Fibroblast of mammary gland (primary cell): ENCODE results near the gene CATSPERD.
A peak's percentile ranks its signal among the peaks of the same experiment; 100 is the strongest.

Source experiments
- DNase-seq: peaks from one replicate; pipeline ENCODE4 v3.0.0-alpha.2; 2010; ENCODE audit warnings: low read depth
- H3K4me3 ChIP-seq: 2 replicates; pipeline ENCODE4 v1.5.1; 2011; ENCODE audit warnings: low read depth, mild to moderate bottlenecking, low read length, moderate library complexity; ENCODE audit not compliant: control insufficient read depth
- TF ChIP-seq, protein P1 (sequence below): conservative IDR thresholded peaks from 2 replicates; pipeline ENCODE4 v1.5.1; 2011; ENCODE audit warnings: low read depth, low read length, inconsistent platforms; ENCODE audit not compliant: control insufficient read depth, insufficient read depth

The CATSPERD gene

DNA sequence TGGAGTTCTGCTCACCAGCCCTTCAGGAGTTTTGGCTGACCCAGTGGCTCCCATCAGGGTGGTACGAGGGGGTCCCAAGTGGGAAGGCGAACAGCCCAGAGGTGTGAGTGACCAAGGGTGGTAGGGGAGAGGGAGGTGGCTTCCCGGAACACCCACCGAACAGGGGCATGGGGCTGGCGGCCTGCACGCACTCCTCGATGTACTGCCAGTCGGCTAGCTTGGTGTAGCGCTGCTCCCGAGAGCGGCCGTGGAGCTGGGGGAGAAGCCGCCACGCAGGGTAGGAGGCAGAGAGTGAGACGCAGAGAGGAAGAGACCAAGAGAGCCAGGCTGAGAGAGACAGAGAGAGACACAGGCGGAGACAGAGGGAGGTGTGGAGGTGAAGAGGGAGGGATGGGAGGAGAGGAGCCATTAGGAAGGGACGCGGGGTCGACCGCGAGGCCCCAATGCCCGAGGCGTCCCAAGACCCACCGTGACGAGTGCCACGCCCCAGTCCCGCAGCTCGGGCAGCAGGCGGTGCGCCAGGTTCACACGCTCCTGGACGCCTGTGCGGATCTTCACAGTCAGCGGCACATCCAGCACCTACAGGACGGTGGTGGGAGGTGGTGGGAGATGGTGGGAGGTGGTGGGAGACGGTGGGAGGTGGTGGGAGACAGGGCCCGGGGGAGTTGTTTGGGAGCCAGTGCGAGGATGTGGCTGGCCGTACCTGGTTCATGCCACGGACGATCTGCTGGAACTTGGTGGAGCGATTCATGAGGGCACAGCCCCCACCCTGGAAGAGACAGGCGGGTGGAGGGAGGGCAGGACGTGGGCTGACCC, 66.4 kb downstream of the CATSPERD start:
- H3K4me3 ChIP-seq: no peak overlapping the region
- no peak for DNase-seq
- TF ChIP-seq, protein P1, sequence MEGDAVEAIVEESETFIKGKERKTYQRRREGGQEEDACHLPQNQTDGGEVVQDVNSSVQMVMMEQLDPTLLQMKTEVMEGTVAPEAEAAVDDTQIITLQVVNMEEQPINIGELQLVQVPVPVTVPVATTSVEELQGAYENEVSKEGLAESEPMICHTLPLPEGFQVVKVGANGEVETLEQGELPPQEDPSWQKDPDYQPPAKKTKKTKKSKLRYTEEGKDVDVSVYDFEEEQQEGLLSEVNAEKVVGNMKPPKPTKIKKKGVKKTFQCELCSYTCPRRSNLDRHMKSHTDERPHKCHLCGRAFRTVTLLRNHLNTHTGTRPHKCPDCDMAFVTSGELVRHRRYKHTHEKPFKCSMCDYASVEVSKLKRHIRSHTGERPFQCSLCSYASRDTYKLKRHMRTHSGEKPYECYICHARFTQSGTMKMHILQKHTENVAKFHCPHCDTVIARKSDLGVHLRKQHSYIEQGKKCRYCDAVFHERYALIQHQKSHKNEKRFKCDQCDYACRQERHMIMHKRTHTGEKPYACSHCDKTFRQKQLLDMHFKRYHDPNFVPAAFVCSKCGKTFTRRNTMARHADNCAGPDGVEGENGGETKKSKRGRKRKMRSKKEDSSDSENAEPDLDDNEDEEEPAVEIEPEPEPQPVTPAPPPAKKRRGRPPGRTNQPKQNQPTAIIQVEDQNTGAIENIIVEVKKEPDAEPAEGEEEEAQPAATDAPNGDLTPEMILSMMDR: no peak

DNA sequence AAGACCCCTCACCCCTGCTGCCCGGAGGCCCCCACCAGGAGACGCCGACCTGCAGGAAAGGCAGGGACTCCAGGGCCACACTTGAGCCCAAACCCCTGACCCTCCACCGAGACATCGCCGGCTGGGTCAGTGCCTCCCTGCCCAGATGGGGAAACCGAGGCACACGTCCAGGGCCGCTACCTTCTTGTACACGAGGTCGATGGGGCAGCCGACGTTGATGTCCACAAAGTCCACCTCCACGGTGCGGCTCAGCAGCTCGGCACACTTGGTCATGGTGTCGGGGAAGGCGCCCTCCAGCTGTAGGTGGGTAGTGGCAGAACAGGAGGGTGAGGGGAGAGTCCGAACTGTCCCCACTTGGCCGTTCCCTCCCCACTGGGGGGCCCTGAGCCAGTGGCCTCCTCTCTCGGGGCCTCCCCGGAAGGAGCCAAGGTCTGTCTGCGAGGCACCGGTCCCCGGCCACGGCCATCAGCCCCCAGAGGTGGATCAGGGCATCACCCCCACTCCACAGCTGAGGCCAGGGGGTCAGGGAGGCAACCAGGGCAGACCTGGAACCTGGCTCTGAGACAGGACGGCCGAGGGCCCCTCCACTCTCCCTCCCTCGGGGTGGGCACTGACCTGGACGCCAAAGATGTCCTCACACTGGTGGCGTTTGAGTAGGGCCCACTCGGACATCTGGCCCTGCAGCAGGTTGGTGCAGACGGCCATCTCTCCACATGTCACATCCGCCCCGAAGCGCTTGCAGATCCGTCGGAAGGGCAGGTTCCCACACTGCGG, 67.2 kb downstream of the CATSPERD start:
- H3K4me3 ChIP-seq: no peak overlapping the region
- TF ChIP-seq, protein P1: no peak
- no peak for DNase-seq

DNA sequence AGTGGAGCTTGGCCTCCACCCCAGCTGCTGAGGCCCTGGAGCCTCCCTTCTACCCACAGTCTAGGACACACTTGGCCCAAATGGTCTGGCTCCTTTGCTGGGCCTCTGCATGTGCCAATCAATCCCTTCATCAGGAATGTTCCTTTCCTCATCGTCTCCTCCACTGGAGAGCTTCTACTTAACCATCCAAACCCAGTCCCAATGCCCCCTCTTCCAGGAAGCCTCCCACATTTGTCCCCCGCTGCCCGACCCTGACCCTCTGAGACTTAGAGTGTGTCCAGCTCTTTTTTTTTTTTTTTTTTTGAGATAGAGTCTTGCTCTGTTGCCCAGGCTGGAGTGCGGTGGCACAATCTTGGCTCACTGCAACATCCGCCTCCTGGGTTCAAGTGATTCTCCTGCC, 68.0 kb downstream of the CATSPERD start:
- TF ChIP-seq, protein P1: no peak
- DNase-seq: no peak
- H3K4me3 ChIP-seq: no peak overlapping the region

DNA sequence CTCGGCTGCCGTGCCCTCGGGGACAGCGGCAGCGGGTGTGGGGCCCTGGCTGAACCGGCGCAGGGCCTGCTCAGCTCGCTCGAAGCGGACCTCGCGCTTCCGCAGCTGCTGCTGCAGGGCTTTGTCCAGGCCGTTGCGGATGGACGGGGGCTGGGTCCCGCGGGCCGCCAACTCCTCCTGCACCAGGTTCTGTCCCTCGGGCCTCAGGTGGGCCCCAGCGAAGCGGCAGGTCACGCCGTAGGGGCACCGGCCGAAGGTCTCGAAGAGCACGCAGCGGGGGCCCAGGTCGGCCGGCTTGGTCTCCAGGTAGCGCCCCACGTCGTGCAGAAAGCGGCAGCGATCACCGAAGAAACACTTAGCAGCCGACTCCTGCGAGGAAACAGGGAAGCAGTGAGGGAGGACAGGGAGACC, 68.9 kb downstream of the CATSPERD start:
- no peak for DNase-seq
- no peak overlapping the region for H3K4me3 ChIP-seq

DNA sequence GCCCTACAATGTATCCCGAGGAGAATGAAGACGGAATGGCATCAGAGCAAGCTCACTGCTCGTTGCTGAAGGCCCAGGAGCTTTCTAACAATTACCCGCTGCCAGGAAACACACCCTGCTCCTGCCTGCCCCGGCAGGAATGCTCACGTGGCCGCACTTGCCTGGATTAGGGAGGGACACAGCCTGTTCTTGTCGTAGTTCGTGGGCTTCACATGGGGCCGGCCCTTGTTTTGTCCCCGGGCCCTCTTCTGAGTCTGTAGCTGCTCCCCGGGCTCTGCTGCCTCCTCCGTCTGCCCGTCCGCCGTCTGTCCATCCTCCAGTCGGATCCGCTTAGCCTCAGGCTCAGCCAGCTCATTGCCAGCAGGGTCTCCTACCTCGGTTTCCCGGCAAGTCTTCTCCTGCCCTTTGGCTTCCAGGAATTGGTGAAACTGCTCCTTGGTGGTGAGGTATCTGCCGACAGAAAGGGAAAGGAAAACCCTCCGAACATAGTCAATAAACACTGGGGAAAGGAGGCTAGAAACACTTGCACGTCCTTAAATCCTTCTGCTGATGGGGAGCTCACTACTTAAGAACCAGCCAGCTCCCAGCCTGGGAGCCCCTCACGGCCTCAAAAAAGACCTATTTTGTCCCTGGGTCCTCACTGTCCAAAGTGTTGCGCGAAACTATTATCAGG, 69.6 kb downstream of the CATSPERD start:
- no peak for DNase-seq
- H3K4me3 ChIP-seq: peak overlapping the region; percentile 93
- TF ChIP-seq, protein P1: no peak

More for the DNA sequence above, 68.9 kb downstream of the CATSPERD start:
- TF ChIP-seq, protein P1: no peak
